ENCODE results near the gene BCL6.

DNA sequence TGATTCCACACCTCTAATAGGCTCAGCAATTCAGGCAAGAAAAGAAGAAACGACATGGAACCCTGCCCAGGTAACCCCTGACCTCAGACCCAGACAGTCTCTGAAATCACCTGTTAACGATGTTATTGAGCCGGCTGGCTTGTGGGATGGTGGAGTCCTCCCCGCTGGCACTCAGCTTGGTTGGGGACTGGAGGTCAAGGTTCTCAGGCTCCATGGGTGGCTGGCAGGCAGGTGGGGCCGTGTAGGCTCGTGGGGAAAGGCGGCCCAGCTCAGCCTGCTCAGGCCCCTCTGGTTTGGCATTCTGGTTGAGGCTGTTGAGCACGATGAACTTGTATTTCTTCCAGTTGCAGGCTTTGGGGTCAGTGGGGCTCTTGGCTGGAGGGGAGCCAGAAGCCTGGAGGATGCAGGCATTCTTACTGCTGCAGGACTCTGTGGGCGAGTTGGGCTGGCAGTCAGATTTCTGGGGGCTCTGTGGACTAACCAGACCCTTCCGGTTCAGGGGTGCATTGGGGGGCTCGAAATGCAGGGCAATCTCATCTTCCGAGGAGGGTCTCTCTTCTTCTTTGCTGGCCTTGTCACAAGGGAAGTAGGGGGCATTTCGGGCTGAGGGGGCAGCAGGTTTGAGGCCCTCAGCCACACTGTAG is 16.2 kb downstream of the BCL6 start:
- TF ChIP-seq POLR2A (IDR thresholded peaks at IDR 0.05) (no peak), CTCF (IDR thresholded peaks at IDR 0.05) (no peak)

All from uterus (tissue), 2 donors.